GM23248 (cell line): ENCODE data around the gene TUFT1. TPM values are rescaled to one million over a fixed set of nuclear protein-coding genes. Genes with fewer than 3 reads are reported as not detected.

Experiments used
- DNase-seq: peaks from one replicate; pipeline ENCODE4 v3.0.0-alpha.2; 2015
- H2AFZ ChIP-seq: fragments of 200-600 bp; sonication (generic); 2 replicates; pipeline ENCODE4 v1.6.1; 2016; ENCODE audit warnings: antibody characterized with exemption
- H3F3A ChIP-seq: fragments of 200-600 bp; sonication (generic); 2 replicates; pipeline ENCODE4 v1.6.1; 2016; ENCODE audit warnings: mild to moderate bottlenecking, antibody characterized with exemption, mixed run types; ENCODE audit not compliant: insufficient read depth
- H3K27ac ChIP-seq: fragments of 200-600 bp; sonication (generic); 2 replicates; pipeline ENCODE4 v1.5.1; 2016; ENCODE audit warnings: mild to moderate bottlenecking
- H3K27me3 ChIP-seq: fragments of 200-600 bp; sonication (generic); replicated peaks from 2 replicates; pipeline ENCODE4 v1.6.1; 2016; ENCODE audit warnings: mild to moderate bottlenecking; ENCODE audit not compliant: insufficient read depth
- H3K36me3 ChIP-seq: fragments of 200-600 bp; sonication (generic); 2 replicates; pipeline ENCODE4 v1.6.1; 2016; ENCODE audit warnings: low read depth, mild to moderate bottlenecking
- H3K4me1 ChIP-seq: fragments of 200-600 bp; sonication (generic); 2 replicates; pipeline ENCODE4 v1.6.1; 2016; ENCODE audit warnings: mild to moderate bottlenecking; ENCODE audit not compliant: insufficient read depth
- H3K4me2 ChIP-seq: fragments of 200-600 bp; sonication (generic); one replicate; pipeline ENCODE4 v1.6.1; 2016; ENCODE audit warnings: mild to moderate bottlenecking; ENCODE audit not compliant: unreplicated experiment
- H3K4me3 ChIP-seq: fragments of 200-600 bp; sonication (generic); 2 replicates; pipeline ENCODE4 v1.5.1; 2016; ENCODE audit warnings: mild to moderate bottlenecking
- H3K79me2 ChIP-seq: fragments of 200-600 bp; sonication (generic); 2 replicates; pipeline ENCODE4 v1.6.1; 2016; ENCODE audit warnings: mild to moderate bottlenecking; ENCODE audit not compliant: insufficient read depth
- H3K9ac ChIP-seq: fragments of 200-600 bp; sonication (generic); 2 replicates; pipeline ENCODE4 v1.6.1; 2016; ENCODE audit warnings: mild to moderate bottlenecking
- H3K9me2 ChIP-seq: fragments of 200-600 bp; sonication (generic); 2 replicates; pipeline ENCODE4 v1.6.1; 2016; ENCODE audit warnings: mixed run types, mild to moderate bottlenecking, moderate library complexity; ENCODE audit not compliant: insufficient read depth
- H3K9me3 ChIP-seq: fragments of 200-600 bp; sonication (generic); one replicate; pipeline ENCODE4 v1.6.1; 2017; ENCODE audit warnings: low read depth
- H4K20me1 ChIP-seq: fragments of 200-600 bp; sonication (generic); 2 replicates; pipeline ENCODE4 v1.6.0; 2016; ENCODE audit not compliant: insufficient read depth
- EZH2 ChIP-seq: fragments of 200-600 bp; sonication (generic); IDR thresholded peaks from 2 replicates; pipeline ENCODE4 v1.6.1; 2018; ENCODE audit warnings: antibody characterized with exemption, mild to moderate bottlenecking; ENCODE audit not compliant: insufficient read depth, poor library complexity, severe bottlenecking
- EZH2phosphoT487 ChIP-seq: fragments of 200-600 bp; sonication (generic); IDR thresholded peaks from 2 replicates; pipeline ENCODE4 v1.6.1; 2018; ENCODE audit warnings: antibody characterized with exemption, moderate library complexity, mild to moderate bottlenecking, low read depth; ENCODE audit not compliant: insufficient read depth
- WGBS, 2 experiments: methylation state at CpG; one replicate each; pipeline ENCODE4 v1.1.6; 2015 to 2017; ENCODE audit warnings: low lambda C conversion rate in 2 of 2, low coverage in 1 of 2; ENCODE audit errors: missing lambda C conversion rate in 2 of 2; 5-methylcytosine and 5-hydroxymethylcytosine counted together
- in situ Hi-C: fragments of 300-500 bp; cut with MboI; formaldehyde crosslinking; loops from 2 replicates; pipeline ENCODE4 v1.15.0; 2020
- polyA plus RNA-seq: library from polyadenylated mRNA; unstranded; fragments of >200 nt; fragmentation: Nextera tagmentation; extraction: Ambion mirVana; gene quantifications from 2 replicates; pipeline ENCODE4 v1.2.1, GENCODE V29; 2016
- total RNA-seq: library from RNA; depleted of rRNA; stranded (reverse); fragments of >200 nt; shearing (Covaris generic); gene quantifications from 2 replicates; pipeline ENCODE4 v1.2.3, GENCODE V29; 2014

Gene TUFT1
- total and polyA plus RNA-seq, 2 experiments from 2014 or later = 19.2 to 20.3 TPM

GRCh38 chr1:151504759-151505158 lies 35.4 kb upstream of the TUFT1 start:
- Histone ChIP-seq H3K4me2 (no peak overlapping the region), H3K27me3 (peaks cover 71% of the 10 kb centered on the region), H3K9ac (no peak overlapping the region), H3K36me3 (no peaks in the 10 kb centered on the region), H3K4me1 (no peaks in the 10 kb centered on the region), H3K9me2 (no peaks in the 10 kb centered on the region), H3F3A (no peaks in the 10 kb centered on the region), H2AFZ (no peak overlapping the region), H4K20me1 (no peaks in the 10 kb centered on the region), H3K79me2 (no peaks in the 10 kb centered on the region), H3K27ac (no peak overlapping the region), H3K4me3 (no peak overlapping the region), H3K9me3 (no peaks in the 10 kb centered on the region)
- 60 to 72% methylated on average over 3 to 4 of the region's 4 CpGs for WGBS, 2 experiments
- in situ Hi-C loops = no loop called here
- TF ChIP-seq EZH2phosphoT487 (no peak), EZH2 (no peak)
- no peak for DNase-seq

GRCh38 chr1:151508833-151509232 lies 31.3 kb upstream of the TUFT1 start:
- no peak overlapping the region for H3K9ac ChIP-seq
- H3K4me2 ChIP-seq = no peak overlapping the region
- WGBS, 2 experiments = 83 to 90% methylated on average over 6 of the region's 6 CpGs
- in situ Hi-C loops = no loop called here
- no peaks in the 10 kb centered on the region for H4K20me1 ChIP-seq
- H3K79me2 ChIP-seq = no peaks in the 10 kb centered on the region
- no peaks in the 10 kb centered on the region for H3F3A ChIP-seq
- no peaks in the 10 kb centered on the region for H3K36me3 ChIP-seq
- H3K27me3 ChIP-seq = peaks cover 88% of the 10 kb centered on the region
- H2AFZ ChIP-seq = no peak overlapping the region
- H3K4me3 ChIP-seq = no peak overlapping the region
- peaks cover 4% of the 10 kb centered on the region for H3K4me1 ChIP-seq
- TF ChIP-seq EZH2phosphoT487 (no peak), EZH2 (no peak)
- DNase-seq = no peak
- no peaks in the 10 kb centered on the region for H3K9me3 ChIP-seq
- H3K27ac ChIP-seq = no peak overlapping the region
- H3K9me2 ChIP-seq = no peaks in the 10 kb centered on the region

- Histone ChIP-seq H3K79me2 (no peaks in the 10 kb centered on the region), H2AFZ (no peak overlapping the region), H3K9ac (no peak overlapping the region), H3K27me3 (peaks cover 91% of the 10 kb centered on the region), H3K4me1 (peaks cover 4% of the 10 kb centered on the region), H4K20me1 (no peaks in the 10 kb centered on the region), H3K9me2 (no peaks in the 10 kb centered on the region), H3K4me3 (no peak overlapping the region), H3K36me3 (no peaks in the 10 kb centered on the region), H3K27ac (no peak overlapping the region), H3F3A (no peaks in the 10 kb centered on the region), H3K9me3 (no peaks in the 10 kb centered on the region), H3K4me2 (no peak overlapping the region)
- in situ Hi-C loops = no loop called here
- DNase-seq = no peak
- WGBS, 2 experiments = 87 to 88% methylated on average over 15 of the region's 15 CpGs
- TF ChIP-seq EZH2phosphoT487 (no peak), EZH2 (no peak)
Measured at GRCh38 chr1:151509350-151510019, 30.6 kb upstream of the TUFT1 start.

DNA sequence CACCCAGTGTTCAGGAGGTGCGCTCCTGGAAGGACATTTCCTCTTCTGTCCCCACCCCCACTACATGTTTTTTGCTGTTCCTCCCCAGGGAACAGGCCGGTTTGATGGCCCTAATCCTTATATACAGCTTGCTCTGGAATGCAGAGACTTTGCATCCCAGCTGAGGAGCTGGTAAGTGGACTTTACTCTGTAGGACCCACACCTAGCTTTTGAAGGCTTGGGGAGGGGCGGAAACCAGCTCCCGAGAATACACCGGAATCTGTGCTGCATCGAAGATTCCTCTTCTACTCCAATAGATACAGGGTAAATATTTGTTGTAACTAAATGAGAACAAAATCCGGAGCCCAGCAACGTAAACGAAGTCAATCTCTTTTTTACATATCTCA lies 30.1 kb upstream of the TUFT1 start:
- 43 to 47% methylated on average over 9 of the region's 9 CpGs for WGBS, 2 experiments
- Histone ChIP-seq H3F3A (no peaks in the 10 kb centered on the region), H3K4me1 (peaks cover 4% of the 10 kb centered on the region), H3K4me3 (no peak overlapping the region), H3K9ac (no peak overlapping the region), H3K4me2 (no peak overlapping the region), H3K79me2 (no peaks in the 10 kb centered on the region), H2AFZ (no peak overlapping the region), H4K20me1 (no peaks in the 10 kb centered on the region), H3K27me3 (peaks cover 86% of the 10 kb centered on the region), H3K9me3 (no peaks in the 10 kb centered on the region), H3K27ac (no peak overlapping the region), H3K36me3 (no peaks in the 10 kb centered on the region), H3K9me2 (no peaks in the 10 kb centered on the region)
- no peak for DNase-seq
- in situ Hi-C loops = no loop called here
- TF ChIP-seq EZH2 (no peak), EZH2phosphoT487 (no peak)

GRCh38 chr1:151510614-151510956 lies 29.5 kb upstream of the TUFT1 start:
- 6 to 9% methylated on average over 10 of the region's 10 CpGs for WGBS, 2 experiments
- no peak overlapping the region for H3K9ac ChIP-seq

More at GRCh38 chr1:151510614-151510956, 29.5 kb upstream of the TUFT1 start:
- Histone ChIP-seq H3F3A (no peaks in the 10 kb centered on the region), H3K27me3 (peaks cover 81% of the 10 kb centered on the region), H3K9me3 (no peaks in the 10 kb centered on the region), H3K4me2 (peak overlapping the region; percentile 64), H3K36me3 (no peaks in the 10 kb centered on the region), H3K9me2 (no peaks in the 10 kb centered on the region), H3K27ac (no peak overlapping the region), H2AFZ (peak overlapping the region; percentile 38; the same call in 1 of the 2 replicates), H3K79me2 (no peaks in the 10 kb centered on the region), H3K4me1 (peaks cover 4% of the 10 kb centered on the region), H4K20me1 (no peaks in the 10 kb centered on the region), H3K4me3 (peak overlapping the region; percentile 63)
- in situ Hi-C loops = no loop called here
- no peak for DNase-seq
- TF ChIP-seq EZH2phosphoT487 (0 out of 2 replicates have a peak, but pooled peaks have one; percentile 48), EZH2 (peak; percentile 99)
